ENCODE data around the gene KLF7.

GRCh38 chr2:207159002-207159401, 6.7 kb downstream of the KLF7 start:
- TF ChIP-seq ARID2 (IDR thresholded peaks at IDR 0.05) (no peak), MAX (CRISPR knock-in tag; IDR thresholded peaks at IDR 0.05) (no peak), POLR2A (conservative IDR thresholded peaks at IDR 0.05) (no peak), ZNF324 (CRISPR knock-in tag; IDR thresholded peaks at IDR 0.05) (no peak), MXI1 (IDR thresholded peaks at IDR 0.05; ENCODE audit: low read depth, low read length) (no peak), ZNF444 (CRISPR knock-in tag; IDR thresholded peaks at IDR 0.05) (no peak), EP300 (IDR thresholded peaks at IDR 0.05; ENCODE audit: low read length) (no peak), SMAD1 (IDR thresholded peaks at IDR 0.05; ENCODE audit: low read depth, low read length, partially characterized antibody) (no peak), ATF2 (CRISPR knock-in tag; IDR thresholded peaks at IDR 0.05) (no peak), L3MBTL2 (IDR thresholded peaks at IDR 0.05) (no peak), JUN (IDR thresholded peaks at IDR 0.05; ENCODE audit: borderline replicate concordance, low read depth, low read length) (no peak), JUN (CRISPR knock-in tag; IDR thresholded peaks at IDR 0.05; ENCODE audit: borderline replicate concordance) (no peak)
- TF ChIP-seq, protein P1, sequence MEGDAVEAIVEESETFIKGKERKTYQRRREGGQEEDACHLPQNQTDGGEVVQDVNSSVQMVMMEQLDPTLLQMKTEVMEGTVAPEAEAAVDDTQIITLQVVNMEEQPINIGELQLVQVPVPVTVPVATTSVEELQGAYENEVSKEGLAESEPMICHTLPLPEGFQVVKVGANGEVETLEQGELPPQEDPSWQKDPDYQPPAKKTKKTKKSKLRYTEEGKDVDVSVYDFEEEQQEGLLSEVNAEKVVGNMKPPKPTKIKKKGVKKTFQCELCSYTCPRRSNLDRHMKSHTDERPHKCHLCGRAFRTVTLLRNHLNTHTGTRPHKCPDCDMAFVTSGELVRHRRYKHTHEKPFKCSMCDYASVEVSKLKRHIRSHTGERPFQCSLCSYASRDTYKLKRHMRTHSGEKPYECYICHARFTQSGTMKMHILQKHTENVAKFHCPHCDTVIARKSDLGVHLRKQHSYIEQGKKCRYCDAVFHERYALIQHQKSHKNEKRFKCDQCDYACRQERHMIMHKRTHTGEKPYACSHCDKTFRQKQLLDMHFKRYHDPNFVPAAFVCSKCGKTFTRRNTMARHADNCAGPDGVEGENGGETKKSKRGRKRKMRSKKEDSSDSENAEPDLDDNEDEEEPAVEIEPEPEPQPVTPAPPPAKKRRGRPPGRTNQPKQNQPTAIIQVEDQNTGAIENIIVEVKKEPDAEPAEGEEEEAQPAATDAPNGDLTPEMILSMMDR (IDR thresholded peaks at IDR 0.05 in 2 of 3, conservative IDR thresholded peaks at IDR 0.05 in 1 of 3; ENCODE audit: insufficient read depth in 2 of 3, low read depth in 1 of 3, low read length in 3 of 3): no peak
- TF ChIP-seq, protein P2, sequence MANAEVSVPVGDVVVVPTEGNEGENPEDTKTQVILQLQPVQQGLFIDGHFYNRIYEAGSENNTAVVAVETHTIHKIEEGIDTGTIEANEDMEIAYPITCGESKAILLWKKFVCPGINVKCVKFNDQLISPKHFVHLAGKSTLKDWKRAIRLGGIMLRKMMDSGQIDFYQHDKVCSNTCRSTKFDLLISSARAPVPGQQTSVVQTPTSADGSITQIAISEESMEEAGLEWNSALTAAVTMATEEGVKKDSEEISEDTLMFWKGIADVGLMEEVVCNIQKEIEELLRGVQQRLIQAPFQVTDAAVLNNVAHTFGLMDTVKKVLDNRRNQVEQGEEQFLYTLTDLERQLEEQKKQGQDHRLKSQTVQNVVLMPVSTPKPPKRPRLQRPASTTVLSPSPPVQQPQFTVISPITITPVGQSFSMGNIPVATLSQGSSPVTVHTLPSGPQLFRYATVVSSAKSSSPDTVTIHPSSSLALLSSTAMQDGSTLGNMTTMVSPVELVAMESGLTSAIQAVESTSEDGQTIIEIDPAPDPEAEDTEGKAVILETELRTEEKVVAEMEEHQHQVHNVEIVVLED (CRISPR knock-in tag; IDR thresholded peaks at IDR 0.05): no peak
- TF ChIP-seq, protein P3, sequence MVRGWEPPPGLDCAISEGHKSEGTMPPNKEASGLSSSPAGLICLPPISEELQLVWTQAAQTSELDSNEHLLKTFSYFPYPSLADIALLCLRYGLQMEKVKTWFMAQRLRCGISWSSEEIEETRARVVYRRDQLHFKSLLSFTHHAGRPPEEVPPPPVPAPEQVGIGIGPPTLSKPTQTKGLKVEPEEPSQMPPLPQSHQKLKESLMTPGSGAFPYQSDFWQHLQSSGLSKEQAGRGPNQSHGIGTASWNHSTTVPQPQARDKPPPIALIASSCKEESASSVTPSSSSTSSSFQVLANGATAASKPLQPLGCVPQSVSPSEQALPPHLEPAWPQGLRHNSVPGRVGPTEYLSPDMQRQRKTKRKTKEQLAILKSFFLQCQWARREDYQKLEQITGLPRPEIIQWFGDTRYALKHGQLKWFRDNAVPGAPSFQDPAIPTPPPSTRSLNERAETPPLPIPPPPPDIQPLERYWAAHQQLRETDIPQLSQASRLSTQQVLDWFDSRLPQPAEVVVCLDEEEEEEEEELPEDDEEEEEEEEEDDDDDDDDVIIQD (CRISPR knock-in tag; IDR thresholded peaks at IDR 0.05): no peak
